DND-41 (cell line): ENCODE measurements around the gene EPHB1.

Source experiments
- CTCF ChIP-seq: IDR thresholded peaks from 2 replicates; pipeline ENCODE4 v1.5.1; 2012; ENCODE audit warnings: borderline replicate concordance, low read length, moderate library complexity, mild to moderate bottlenecking; ENCODE audit not compliant: poor library complexity, severe bottlenecking; ENCODE audit errors: extremely low read depth
- EZH2 ChIP-seq: IDR thresholded peaks from 3 replicates; pipeline ENCODE4 v1.6.1; 2012; ENCODE audit warnings: borderline replicate concordance, low read depth, mild to moderate bottlenecking, moderate library complexity, low read length, inconsistent platforms; ENCODE audit not compliant: severe bottlenecking

DNA sequence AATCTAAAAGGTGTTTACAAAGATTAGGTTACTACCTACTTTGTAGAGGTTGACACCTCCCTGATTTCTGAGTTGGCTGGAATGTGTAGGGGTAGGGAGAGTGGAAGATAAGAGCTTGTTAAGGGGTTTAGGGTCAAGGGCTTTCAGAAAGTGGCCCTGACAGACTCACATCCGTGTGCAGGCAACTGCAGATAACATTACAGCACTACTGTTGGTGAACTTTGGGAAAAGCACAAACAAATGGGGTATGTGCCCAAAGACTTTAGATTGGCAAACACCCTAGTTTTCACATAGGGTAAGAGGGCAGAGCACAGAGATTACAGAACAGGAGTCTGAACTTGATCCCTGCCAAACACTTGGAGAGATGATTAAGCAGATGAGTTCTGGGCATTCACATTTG, 375.7 kb downstream of the EPHB1 start:
- TF ChIP-seq CTCF (no peak), EZH2 (no peak)
